ENCODE measurements around the gene GNB1L. TPM values are rescaled to one million over a fixed set of nuclear protein-coding genes. Genes with fewer than 3 reads are reported as not detected.
"Not testable (repeated sequence)": the region's sequence is repeated elsewhere in the genome, so short reads cannot be mapped to it uniquely, and the experiment has no call there.

Gene GNB1L
- total RNA-seq, 1 donor from 2014 or later, result 5.5 TPM

- DNase-seq (ENCODE audit: low read depth in 2 of 2), result no peak
Measured at GRCh38 chr22:19845054-19845722, 9.5 kb downstream of the GNB1L start.

- DNase-seq (ENCODE audit: low read depth in 2 of 2), result peak; percentile 78 to 82
Measured at GRCh38 chr22:19844377-19845053, 10.2 kb downstream of the GNB1L start.

GRCh38 chr22:19843857-19844376 lies 10.8 kb downstream of the GNB1L start:
- DNase-seq (ENCODE audit: low read depth in 2 of 2), result no peak

GRCh38 chr22:19843107-19843856 lies 11.4 kb downstream of the GNB1L start:
- no peak for DNase-seq (ENCODE audit: low read depth in 2 of 2)

- DNase-seq (ENCODE audit: low read depth in 2 of 2), result no peak
Measured at GRCh38 chr22:19842393-19843106, 12.1 kb downstream of the GNB1L start.

- no peak for DNase-seq (ENCODE audit: low read depth in 2 of 2)
Measured at GRCh38 chr22:19841641-19842392, 12.9 kb downstream of the GNB1L start.

GRCh38 chr22:19840955-19841640 lies 13.6 kb downstream of the GNB1L start:
- no peak for DNase-seq (ENCODE audit: low read depth in 2 of 2)

GRCh38 chr22:19840059-19840458 lies 14.6 kb downstream of the GNB1L start:
- DNase-seq (ENCODE audit: low read depth in 2 of 2), result no peak

- DNase-seq (ENCODE audit: low read depth in 2 of 2), result no peak
Measured at GRCh38 chr22:19837915-19838314, 16.8 kb downstream of the GNB1L start.

GRCh38 chr22:19836512-19836911 lies 18.2 kb downstream of the GNB1L start:
- DNase-seq (ENCODE audit: low read depth in 2 of 2), result no peak

- no peak for DNase-seq (ENCODE audit: low read depth in 2 of 2)
Measured at GRCh38 chr22:19834599-19834998, 20.1 kb downstream of the GNB1L start.

- not testable (repeated sequence) for DNase-seq (ENCODE audit: low read depth in 2 of 2)
Measured at GRCh38 chr22:19833327-19833726, 21.3 kb downstream of the GNB1L start.

GRCh38 chr22:19832476-19833108 lies 22.1 kb downstream of the GNB1L start:
- DNase-seq (ENCODE audit: low read depth in 2 of 2), result no peak

GRCh38 chr22:19831979-19832378 lies 22.7 kb downstream of the GNB1L start:
- not testable (repeated sequence) for DNase-seq (ENCODE audit: low read depth in 2 of 2)

- no peak for DNase-seq (ENCODE audit: low read depth in 2 of 2)
Measured at GRCh38 chr22:19831016-19831415, 23.7 kb downstream of the GNB1L start.

- no peak for DNase-seq (ENCODE audit: low read depth in 2 of 2)
Measured at GRCh38 chr22:19828035-19828401, 26.7 kb downstream of the GNB1L start.

GRCh38 chr22:19827341-19828034 lies 27.2 kb downstream of the GNB1L start:
- DNase-seq (ENCODE audit: low read depth in 2 of 2), result no peak

GRCh38 chr22:19826619-19826950 lies 28.1 kb downstream of the GNB1L start:
- no peak for DNase-seq (ENCODE audit: low read depth in 2 of 2)

GRCh38 chr22:19825904-19826618 lies 28.6 kb downstream of the GNB1L start:
- no peak for DNase-seq (ENCODE audit: low read depth in 2 of 2)
